ENCODE data around the gene IKZF1.

IKZF1 gene

DNA sequence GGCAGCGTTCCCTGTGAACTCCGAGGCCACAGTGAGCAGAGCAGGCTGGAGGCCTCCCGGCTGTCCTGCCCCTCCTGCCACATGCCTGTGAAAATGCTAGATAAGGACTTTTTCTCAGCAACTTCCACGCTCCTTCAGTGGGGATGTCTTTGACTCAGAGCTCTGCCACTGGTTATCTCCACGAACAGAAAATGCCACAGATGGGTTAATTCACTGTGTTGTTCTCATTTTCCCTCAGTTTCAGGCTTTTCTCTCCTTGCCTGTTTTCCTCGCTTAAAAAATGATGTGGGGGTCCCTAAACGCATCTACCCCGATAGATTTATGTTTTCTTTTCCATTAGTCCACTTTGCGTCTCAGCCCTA is 51.3 kb downstream of the IKZF1 start:
- DNase-seq: no peak
- ATAC-seq: no peak

DNA sequence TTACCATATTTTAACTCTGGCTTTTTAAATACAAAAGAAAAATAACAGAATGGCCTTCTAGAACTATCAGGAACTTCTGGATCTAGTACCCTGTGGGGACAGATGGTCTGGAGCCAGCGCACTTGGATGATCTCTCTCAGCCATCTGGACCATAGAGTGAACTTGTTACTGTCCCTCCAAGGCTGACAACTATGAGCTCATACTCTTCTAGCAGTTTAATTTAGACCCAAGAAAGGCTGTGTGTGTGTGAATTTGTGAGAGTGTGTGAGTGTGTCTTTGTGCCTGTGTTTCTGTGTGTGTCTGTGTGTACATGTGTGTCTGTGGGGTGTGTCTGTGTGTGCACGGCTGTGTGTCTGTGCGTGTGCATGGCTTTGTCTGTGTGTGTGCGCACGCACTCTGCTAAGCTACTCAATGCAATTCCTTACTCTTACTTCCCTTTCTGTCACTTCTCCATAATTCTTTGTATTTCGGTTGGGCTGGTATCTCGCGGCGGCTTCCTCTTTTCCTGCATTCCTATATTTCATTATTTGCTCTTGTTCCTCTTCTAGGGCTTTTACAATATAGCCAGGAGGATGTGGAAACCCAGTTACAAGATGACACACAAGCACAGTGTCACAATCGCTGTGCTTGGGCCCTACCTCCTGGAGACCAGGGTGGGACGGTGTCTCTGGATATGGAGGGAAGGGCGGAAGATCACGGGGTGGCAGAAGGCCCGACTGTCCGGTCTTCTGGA is 51.9 kb downstream of the IKZF1 start:
- no peak for DNase-seq
- no peak for ATAC-seq

DNA sequence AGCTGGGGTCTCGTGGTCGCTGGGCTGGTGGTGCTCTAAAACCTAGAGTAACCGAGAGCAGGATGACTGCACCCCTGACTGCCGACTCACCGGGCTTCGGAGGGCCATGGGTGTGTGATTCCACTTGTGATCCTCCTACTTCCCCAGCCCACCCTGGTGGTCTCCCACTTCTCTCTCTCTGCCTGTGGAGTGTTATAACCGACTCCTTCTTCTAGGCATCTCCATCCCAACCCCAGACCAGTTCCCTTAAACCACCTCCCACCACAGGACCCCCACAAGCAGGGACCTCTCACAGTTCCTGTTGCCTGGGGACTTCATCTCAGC is 52.4 kb downstream of the IKZF1 start:
- DNase-seq: no peak
- no peak for ATAC-seq

DNA sequence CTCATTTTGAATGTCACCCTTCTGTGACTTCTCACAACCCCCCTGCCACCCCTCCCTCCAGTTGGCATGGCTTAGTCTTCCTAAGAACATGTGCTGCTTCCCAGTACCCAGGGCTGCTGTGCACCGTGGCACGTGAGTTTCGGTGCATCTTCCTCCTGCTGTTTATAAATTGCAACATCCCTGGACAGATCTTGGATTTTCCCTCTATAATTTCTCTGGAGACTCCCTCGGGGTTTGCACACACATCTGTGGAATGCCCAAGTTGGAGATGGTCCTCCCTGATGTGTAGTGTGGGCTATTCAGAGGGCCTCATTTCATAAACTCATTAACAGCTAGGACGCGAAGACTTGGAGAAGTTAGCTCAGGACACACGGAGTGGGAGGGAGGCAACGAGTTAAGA is 52.9 kb downstream of the IKZF1 start:
- no peak for ATAC-seq
- DNase-seq: no peak

DNA sequence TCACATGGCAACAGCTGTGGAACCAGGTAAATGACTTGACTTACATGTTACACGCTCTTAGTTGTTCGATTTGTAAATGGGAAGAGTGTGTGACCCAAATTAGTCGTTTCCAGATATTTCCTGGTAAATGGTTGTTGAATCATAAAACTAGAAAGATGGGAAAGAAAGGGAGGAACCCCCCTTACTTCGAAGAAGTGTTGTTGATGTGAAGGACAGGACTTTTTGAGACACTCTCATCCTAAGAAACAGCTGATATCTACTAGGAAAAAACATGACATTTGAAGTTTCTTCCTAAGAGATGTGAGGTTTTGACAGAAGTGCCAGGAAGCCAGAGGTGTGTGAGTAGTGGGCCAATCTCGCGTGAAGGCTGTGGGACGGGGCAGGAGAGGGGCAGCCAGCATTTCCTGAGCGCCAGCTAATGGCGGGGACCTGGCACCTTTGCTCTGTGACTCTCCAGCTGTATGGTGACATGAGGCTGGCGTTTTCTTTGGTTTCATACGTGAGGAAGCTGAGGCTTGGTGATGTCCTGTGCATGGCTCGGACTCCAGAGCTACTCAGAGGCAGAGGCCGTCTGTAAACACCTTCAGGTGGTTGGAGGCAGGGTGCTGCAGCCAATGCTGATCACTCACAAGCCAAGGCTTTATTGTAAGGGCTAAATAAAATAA is 53.7 kb downstream of the IKZF1 start:
- no peak for ATAC-seq
- no peak for DNase-seq

DNA sequence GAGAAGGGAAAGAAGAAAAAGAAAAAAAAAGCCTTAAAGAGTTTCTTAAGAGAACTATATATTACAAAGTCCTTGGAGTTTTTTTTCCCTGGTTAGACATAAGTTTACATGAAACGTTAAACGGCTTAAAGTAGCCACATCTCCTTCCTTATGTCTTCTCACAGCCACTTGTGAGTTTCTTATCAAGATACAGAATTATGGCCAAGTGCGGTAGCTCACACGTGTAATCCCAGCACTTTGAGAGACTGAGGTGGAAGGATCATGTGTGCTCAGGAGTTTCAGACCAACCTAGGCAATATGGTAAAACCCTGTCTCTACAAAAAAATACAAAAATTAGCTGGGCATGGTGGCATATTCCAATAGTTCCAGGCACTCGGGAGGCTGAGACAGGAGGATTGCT is 54.3 kb downstream of the IKZF1 start:
- ATAC-seq (no peak), DNase-seq (no peak)

DNA sequence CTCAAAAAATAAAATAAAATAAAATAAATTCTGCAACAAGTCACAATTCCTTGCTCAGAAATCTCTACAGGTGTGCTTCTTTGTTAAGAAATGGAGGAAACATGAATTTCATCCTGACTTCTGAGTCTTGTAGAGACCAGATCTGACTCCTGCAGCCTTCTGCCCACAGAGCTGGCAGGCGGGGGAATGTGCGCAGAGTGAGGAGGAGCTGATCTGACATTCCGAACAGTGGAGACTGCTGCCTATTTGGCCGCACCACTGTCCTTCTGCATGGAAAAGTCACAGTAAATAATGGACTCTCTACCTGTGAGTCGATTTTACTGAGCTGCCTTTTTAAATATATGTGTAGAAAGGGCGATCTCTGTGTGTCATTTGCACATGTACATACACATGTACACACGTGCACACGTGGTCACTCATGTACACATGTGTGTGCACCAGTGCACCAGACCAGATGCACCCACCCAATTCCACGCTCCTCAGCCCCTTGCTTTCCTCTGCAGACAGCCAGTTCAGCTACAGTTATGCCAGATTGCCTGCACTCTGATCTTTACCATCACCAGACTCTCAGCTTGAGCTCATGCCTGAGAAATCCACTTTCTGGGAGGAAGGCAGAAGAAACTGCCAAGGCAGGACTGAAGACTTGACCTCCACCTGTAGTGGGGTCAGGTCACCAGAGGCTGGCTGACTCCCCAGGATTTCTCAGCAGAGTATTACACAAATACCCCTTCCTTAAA is 54.9 kb downstream of the IKZF1 start:
- ATAC-seq (no peak), DNase-seq (no peak)

DNA sequence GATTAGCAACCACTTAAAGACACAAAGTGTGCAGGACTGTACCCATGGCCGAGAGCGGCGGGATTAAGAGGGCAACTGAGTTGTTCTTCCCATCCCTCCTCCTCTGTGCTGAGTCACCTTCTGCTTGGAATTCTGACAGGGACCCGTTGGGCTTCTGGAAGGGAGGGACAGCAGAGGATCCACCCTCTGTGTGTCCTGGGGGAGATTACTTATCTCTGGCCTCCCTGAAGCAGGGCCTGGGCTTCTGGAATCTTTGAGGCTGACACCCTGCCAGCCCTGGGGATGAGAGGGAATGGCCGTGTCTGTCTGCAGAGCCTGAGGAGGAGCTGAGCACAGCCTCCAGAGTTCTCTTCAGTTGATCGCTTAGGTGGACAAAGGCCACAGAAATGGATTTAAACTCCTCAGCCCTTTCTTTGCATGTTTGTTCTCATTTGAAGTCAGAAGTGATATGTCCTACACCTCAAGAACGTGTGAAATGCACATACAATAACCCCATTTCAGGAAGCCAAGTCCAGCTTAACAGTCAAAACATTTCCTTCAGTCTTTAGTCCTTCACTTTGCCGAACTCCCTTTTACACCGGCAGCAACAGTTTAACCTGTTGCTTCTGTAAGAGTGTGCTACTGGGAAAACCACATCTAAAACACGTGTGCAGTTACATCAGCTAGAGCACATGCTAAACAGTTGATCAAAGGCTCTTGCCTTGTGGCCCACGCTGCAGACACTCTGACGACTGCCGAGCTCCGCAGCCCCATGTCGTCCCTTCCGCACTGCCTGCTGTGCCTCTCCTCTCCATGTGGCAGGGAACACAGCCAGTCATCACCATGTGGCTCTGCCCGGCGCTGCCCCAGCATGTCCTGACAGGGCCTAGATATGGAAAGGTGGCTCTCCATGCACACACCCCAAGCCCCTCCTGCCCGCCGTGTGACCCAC is 55.7 kb downstream of the IKZF1 start:
- ATAC-seq (peak; percentile 87), DNase-seq (peak; percentile 77)

DNA sequence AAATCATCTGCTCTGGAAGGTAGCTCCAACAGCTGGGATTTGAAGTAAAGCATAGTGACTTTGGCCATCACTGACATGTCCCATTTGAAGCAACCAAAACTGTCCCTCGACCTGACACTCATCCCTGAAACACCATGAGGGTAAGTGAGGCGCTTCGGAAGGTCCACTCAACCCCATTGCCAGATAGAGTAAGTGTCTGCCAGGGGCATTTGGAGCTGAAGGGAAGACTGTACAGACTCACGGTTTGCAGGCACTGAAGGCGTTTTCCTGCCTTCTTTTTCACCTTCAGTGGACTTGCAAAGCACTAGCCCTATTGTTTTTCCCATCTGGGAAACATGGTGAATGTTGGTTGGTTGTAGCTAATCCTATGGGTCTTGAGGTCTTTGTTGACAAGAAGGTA is 57.6 kb downstream of the IKZF1 start:
- DNase-seq (no peak), ATAC-seq (no peak)

DNA sequence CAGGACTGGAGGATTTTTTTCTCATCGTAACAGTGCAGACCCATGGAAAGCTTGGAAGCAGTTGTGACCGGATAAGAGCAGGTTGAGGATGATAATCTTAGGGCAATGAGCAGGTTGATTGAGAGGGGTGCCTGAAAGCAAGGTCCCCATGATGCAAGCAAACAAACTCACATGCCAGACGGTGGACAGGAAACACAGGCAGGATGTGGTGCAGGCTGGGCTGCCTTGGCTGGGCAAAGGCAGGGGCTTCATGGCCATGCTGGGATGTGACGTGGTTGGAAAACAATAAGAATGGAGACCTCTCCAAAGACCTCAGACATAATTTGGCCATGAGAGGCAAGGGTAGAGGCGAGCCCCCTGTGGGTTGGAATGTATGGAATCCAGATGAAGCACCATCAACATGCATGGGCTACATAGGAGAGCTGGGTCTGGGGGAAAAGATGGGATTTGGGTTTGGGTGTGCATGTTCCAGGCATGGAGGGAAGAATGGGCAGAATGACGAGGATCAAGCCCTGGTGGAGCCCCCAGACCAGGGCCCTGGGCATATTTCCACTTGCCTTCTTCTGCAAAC is 58.3 kb downstream of the IKZF1 start:
- DNase-seq (no peak), ATAC-seq (no peak)

DNA sequence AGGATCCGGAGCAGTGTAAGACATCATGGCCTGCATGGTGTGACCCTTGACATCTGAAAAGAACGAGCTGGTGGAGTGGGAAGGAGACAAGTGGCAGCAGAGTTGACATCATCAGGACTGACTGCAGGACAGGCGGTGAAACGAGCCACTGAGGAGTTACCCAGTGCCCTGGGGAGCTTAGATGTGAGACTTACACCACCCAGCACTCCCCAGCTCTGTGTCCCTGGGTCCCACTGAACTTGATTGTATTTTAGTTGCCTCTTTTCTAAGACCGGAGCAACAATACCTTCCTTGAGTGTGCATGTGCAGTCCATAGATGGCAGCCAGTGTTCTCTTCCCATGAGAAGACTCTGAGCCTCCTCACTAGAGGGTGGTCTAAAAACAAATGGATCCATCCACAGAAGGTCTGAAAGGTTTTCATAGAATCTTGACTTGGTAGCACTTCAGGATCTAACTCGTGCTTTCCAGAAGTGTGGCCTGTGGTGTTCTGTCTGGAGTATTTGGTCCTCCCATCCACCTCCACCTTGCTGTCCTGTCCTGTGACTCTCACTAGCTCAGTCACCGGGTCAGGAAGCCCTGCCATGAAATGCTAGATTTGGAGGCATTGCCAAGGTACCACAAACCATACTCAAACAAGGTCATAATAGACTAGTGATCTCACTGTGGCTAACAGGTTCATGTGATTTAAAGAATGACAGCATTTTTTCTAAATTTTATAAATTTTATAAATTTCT is 59.0 kb downstream of the IKZF1 start:
- DNase-seq (no peak), ATAC-seq (peak; percentile 2)

DNA sequence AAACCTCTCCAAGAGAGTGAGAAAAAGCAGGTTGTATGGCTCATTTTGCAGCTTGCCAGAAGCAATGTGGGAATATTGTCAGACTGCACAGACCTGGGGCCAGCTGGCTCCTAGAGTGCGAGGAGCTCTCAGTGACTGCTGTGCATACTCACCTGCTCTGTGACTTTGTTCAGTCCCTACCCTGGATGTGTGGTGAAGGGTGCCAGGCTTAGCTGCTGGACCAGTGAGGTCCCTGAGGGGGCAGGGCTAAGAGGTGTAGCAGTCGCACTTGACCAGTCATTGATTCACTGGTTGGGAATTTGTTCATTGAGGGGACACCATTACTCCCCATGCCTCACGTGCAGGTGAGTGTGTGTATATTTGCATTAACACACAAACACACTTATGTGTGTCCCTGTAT is 60.1 kb downstream of the IKZF1 start:
- no peak for DNase-seq

DNA sequence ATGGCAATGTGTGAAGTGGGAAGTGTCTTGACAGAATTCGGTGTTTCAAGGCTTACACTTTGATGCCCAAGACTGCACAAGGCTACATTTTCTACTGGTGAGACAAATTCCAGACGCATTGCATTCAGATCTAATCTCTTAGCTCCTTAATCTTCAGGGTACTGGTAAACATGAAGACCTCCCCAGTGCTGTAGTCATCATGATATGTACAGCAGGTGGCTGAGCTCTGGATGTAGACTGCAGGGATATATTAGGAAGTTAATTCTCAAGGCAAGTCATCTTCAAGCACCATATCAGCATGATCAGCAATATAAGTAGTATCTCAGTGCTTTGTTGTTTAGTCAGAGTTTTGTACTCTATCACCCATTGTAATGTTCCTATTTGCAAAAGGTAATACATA is 61.8 kb downstream of the IKZF1 start:
- no peak for ATAC-seq

More for the DNA sequence above, 60.1 kb downstream of the IKZF1 start:
- no peak for ATAC-seq

DNA sequence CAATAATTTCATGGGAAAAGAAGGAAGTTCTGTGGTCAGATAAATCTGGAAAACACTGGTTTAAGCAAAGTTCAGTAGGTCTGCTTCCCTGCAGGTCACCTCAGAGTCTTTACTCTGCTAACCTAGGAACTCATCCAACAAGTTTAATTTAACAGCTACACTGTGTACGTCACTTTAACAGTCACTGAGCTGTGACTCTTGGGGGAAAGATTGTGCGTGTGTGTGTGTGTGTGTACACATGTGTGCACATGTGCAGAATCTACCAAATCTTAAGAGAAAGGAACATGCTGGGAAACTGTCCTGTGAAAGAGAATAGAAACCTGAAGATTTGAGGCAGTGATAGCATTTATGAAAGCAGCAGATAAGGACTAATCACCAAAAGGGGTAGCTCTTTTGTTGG is 62.6 kb downstream of the IKZF1 start:
- DNase-seq (no peak), ATAC-seq (peak; percentile 19)

More for the DNA sequence above, 61.8 kb downstream of the IKZF1 start:
- DNase-seq: no peak

DNA sequence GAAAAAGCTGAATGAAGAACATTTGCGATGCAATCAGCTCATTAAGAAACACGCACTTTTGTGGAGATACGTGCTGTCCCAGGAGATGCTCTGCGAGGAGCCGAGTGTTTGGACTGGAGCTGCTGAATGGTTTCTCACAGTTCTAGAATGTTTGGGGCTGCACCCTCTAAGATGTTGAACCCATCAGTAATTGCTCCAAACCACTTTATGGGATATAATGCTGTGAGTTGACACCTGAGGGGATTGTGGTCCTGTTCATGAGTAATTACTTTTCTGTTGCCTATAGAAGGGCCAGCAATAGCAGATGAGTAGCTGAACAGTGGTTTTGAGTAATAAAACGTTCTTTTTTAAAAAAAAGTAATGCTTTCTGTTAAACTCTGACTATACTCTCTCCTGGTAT is 63.1 kb downstream of the IKZF1 start:
- DNase-seq: no peak
- ATAC-seq: peak; percentile 69

DNA sequence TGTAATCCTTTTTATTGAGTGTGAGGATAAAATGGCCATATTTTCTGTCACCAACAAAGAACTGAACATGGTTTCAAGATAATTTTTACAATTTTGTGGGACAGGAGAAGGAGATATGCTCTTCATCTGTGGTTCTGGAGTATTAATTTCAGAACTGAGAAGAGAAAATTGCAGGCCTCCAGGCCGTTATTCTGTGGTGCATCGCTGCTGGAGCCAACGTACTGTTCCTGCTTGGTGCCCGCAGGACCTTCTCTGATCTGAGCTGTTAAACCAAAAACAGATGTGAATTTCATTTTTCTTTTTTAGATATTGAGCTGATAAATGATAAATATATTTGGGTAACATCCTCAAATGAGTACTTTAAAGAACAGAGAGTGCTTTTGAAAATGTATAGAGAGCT is 63.9 kb downstream of the IKZF1 start:
- ATAC-seq: no peak

DNA sequence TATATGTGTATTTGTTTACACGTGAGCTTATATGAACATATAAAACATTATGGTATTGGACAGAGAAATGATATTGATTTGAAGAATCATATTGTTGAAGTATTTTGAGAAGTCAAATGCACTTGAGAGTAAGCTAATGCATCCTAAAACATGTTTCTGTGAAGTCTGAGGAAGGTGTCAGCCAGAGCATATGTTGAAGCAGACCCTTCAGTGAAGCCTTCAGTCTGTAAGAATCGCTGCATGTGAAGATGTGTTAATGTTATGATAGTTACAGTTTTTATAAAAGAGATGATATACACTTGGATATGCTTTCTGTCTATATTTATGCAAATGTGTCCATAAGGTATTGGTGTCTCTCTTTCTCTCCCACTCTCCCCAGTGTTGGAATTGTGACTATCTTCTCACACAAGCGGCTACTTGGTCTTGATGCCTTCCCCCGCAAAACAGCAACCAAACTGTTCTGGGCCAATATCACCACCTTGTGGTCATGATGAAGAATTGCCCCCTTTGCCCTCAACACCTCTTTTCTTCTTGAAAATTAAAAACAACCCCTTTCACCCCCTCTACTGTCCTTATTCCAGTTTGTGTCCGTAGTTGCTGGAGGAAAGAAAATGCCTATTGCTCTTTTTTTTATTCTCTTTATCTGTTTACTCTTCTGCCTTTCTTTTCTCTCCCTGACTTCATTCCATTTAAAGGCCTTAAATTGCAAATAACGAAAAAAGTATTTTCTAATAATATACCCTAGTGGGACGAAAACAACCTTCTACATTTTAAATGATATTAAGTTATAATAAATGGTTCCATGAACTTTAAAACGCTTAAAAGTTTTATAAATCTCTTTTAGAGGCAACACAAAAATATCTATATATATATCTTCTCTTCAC is 64.9 kb downstream of the IKZF1 start:
- no peak for DNase-seq
- ATAC-seq: no peak

More for the DNA sequence above, 63.9 kb downstream of the IKZF1 start:
- DNase-seq: no peak

DNA sequence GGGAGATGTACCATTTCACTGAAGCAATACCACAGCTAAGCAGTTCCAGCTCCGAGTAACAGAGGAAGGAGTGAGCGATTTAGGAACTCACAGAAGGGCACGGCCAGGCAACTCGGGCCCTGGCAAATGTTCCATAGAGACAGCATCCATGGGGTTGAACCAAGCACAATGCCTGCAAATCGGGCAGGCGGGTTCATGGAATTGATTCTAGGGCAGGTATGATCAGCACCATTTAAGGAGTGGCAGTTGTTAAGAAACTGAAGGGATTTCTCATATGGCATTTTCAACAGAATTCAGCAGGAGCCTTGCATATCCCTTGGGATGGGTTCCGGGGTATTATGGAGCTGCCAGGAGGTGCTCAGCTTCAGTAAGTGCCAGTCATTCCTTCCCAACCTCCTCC is 66.4 kb downstream of the IKZF1 start:
- ATAC-seq: no peak
- no peak for DNase-seq

DNA sequence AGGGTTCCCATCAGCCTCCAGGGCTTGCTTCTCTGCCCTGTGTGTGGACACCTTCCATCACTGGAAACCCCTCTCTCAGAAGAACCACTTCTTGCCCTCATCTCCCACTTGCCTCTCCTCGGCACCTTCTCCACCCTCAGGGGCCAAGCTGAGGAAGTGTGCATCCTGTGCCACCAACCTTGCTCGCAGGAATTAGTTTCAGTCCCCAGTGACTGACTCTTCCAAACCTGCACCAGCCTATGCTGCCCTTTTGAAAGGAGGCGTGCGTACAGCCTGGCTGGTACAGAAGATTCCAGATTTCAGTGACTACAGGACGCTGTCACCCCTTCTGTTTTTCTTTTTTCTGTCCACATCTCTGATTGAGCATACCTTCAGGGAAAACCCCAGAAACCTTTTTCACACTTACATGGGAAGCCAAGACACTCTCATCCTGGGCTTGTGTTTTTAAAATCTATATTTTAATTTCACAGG is 67.1 kb downstream of the IKZF1 start:
- ATAC-seq: peak; percentile 41

DNA sequence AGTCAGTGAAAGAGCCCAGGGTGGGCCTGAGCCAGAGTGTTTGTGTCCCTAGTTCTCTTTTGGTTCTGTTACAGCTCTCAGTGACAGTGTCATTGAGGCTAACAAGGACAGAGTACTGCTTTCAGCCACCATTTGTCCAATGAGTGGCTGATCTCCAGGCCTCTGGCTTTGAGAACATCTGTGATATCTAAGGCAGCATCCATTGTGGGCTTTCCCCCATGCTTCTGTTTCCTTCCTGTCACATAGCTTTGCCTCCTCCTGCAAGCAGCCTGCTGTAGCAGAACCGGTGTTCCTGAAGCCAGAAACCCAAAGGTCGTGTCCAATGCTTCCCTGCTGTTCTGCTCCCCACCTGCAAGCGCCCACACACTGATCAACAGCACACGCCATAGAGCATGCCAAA is 68.4 kb downstream of the IKZF1 start:
- no peak for DNase-seq
- ATAC-seq: no peak

More for the DNA sequence above, 67.1 kb downstream of the IKZF1 start:
- DNase-seq: no peak
